PC-9 (cell line): Measurements from ENCODE around the gene GNAQ. TPM values are rescaled to one million over a fixed set of nuclear protein-coding genes. Genes with fewer than 3 reads are reported as not detected.
A peak's percentile ranks its signal among the peaks of the same experiment; 100 is the strongest.

Experiments
- BruUV-seq: library from RNA; stranded (reverse); fragments of 400-500 nt; replicated peaks from 2 replicates; lab custom pipeline; 2021; lab: Mats Ljungman, UMichigan
- CTCF ChIA-PET: fragments of 300-600 bp; sonication (Branson Sonifier 250); formaldehyde crosslinking; loops from one replicate; lab custom pipeline; 2022; ENCODE audit warnings: antibody characterized with exemption; lab: Charles Lee
- POLR2A ChIA-PET: fragments of 300-600 bp; sonication (Branson Sonifier 250); formaldehyde crosslinking; loops from one replicate; lab custom pipeline; 2022; ENCODE audit warnings: antibody characterized with exemption; ENCODE audit not compliant: unreplicated experiment; lab: Charles Lee
- DNase-seq, 2 experiments: peaks; one replicate each; pipeline versions ENCODE4 v3.0.0 to v3.0.0-alpha.2; 2015 to 2022; ENCODE audit warnings: mixed read lengths in 1 of 2
- H2AFZ ChIP-seq: fragments of 200-600 bp; sonication (generic); 2 replicates; pipeline ENCODE4 v1.8.1; 2017; ENCODE audit warnings: antibody characterized with exemption
- H3F3A ChIP-seq: fragments of 200-600 bp; sonication (generic); 2 replicates; pipeline ENCODE4 v1.8.1; 2017; ENCODE audit warnings: antibody characterized with exemption, mild to moderate bottlenecking, low read depth; ENCODE audit not compliant: insufficient read depth
- H3K27ac ChIP-seq: fragments of 200-600 bp; sonication (generic); 2 replicates; pipeline ENCODE4 v1.6.1; 2016; ENCODE audit warnings: mixed run types
- H3K27me3 ChIP-seq: fragments of 200-600 bp; sonication (generic); 2 replicates; pipeline ENCODE4 v1.6.1; 2016; ENCODE audit warnings: low read depth, mixed run types; ENCODE audit not compliant: insufficient read depth
- H3K36me3 ChIP-seq: fragments of 200-600 bp; sonication (generic); 2 replicates; pipeline ENCODE4 v1.6.1; 2016; ENCODE audit warnings: low read depth, mixed run types
- H3K4me1 ChIP-seq: fragments of 200-600 bp; sonication (generic); replicated peaks from 2 replicates; pipeline ENCODE4 v1.6.1; 2016; ENCODE audit warnings: mixed run types; ENCODE audit not compliant: insufficient read depth
- H3K4me2 ChIP-seq: fragments of 200-600 bp; sonication (generic); 2 replicates; pipeline ENCODE4 v1.6.1; 2017; ENCODE audit warnings: mixed run types
- H3K4me3 ChIP-seq: fragments of 200-600 bp; sonication (generic); 2 replicates; pipeline ENCODE4 v1.6.1; 2016; ENCODE audit warnings: mixed run types
- H3K79me2 ChIP-seq: fragments of 200-600 bp; sonication (generic); 2 replicates; pipeline ENCODE4 v1.6.1; 2017; ENCODE audit warnings: low read depth, mixed run types
- H3K9me2 ChIP-seq: fragments of 200-600 bp; sonication (generic); 2 replicates; pipeline ENCODE4 v1.8.1; 2017; ENCODE audit warnings: mild to moderate bottlenecking; ENCODE audit not compliant: insufficient read depth
- H3K9me3 ChIP-seq: fragments of 200-600 bp; sonication (generic); 2 replicates; pipeline ENCODE4 v1.8.1; 2016; ENCODE audit warnings: low read depth; ENCODE audit not compliant: insufficient read depth
- H4K20me1 ChIP-seq: fragments of 200-600 bp; sonication (generic); 2 replicates; pipeline ENCODE4 v1.8.1; 2017; ENCODE audit not compliant: insufficient read depth
- CTCF ChIP-seq: fragments of 200-600 bp; sonication (generic); conservative IDR thresholded peaks from 2 replicates; pipeline ENCODE4 v1.6.1; 2017; ENCODE audit warnings: mixed run types, antibody characterized with exemption, mild to moderate bottlenecking, moderate library complexity
- EZH2 ChIP-seq: fragments of 200-600 bp; sonication (generic); IDR thresholded peaks from 2 replicates; pipeline ENCODE4 v1.8.0; 2017; ENCODE audit warnings: antibody characterized with exemption, low read depth
- intact Hi-C: fragments of 100-400 bp; cut with micrococcal nuclease; formaldehyde crosslinking; loops from one replicate; pipeline ENCODE4 v1.10.0; 2022; ENCODE audit not compliant: unreplicated experiment
- total RNA-seq: library from RNA; stranded (reverse); gene quantifications from 2 replicates; pipeline ENCODE4 v1.2.3, GENCODE V29; 2021

GNAQ gene
- total RNA-seq, 1 experiment from 2014 or later: 51.6 TPM

- Histone ChIP-seq H3K4me3 (no peak overlapping the region), H3K27me3 (no peaks in the 10 kb centered on the region), H3K79me2 (peaks cover 58% of the 10 kb centered on the region), H3K27ac (no peak overlapping the region), H3K4me2 (no peak overlapping the region), H3K4me1 (peaks cover 20% of the 10 kb centered on the region), H3K9me2 (no peaks in the 10 kb centered on the region), H3F3A (peaks cover 8% of the 10 kb centered on the region; the same call in 1 of the 2 replicates), H3K36me3 (no peaks in the 10 kb centered on the region), H2AFZ (no peak overlapping the region), H3K9me3 (no peaks in the 10 kb centered on the region; the same call in 1 of the 2 replicates), H4K20me1 (0 out of 2 replicates have a peak, but pooled peaks cover 4% of the 10 kb centered on the region)
- CTCF ChIA-PET: no interaction called here
- POLR2A ChIA-PET: interaction anchor here (0.7 kb wide), 1 partner anchor 39 kb away, joined by 5 read pairs; no protein-coding TSS in a partner anchor
- no TSS peak for BruUV-seq
- no peak for TF ChIP-seq EZH2
- no peak for TF ChIP-seq CTCF
- DNase-seq: no peak
- intact Hi-C loops: no loop called here
Measured at GRCh38 chr9:77949751-77950436, 81.7 kb downstream of the GNAQ start.

- Histone ChIP-seq H2AFZ (no peak overlapping the region), H3K4me2 (no peak overlapping the region), H3K9me3 (no peaks in the 10 kb centered on the region; the same call in 1 of the 2 replicates), H3K36me3 (no peaks in the 10 kb centered on the region), H3K79me2 (peaks cover 56% of the 10 kb centered on the region), H3K4me1 (peaks cover 3% of the 10 kb centered on the region), H3K27me3 (no peaks in the 10 kb centered on the region), H3K4me3 (no peak overlapping the region), H3F3A (0 out of 2 replicates have a peak, but pooled peaks cover under 1% of the 10 kb centered on the region), H3K27ac (no peak overlapping the region), H4K20me1 (no peaks in the 10 kb centered on the region), H3K9me2 (no peaks in the 10 kb centered on the region)
- POLR2A ChIA-PET: no interaction called here
- CTCF ChIA-PET: no interaction called here
- BruUV-seq: no TSS peak
- TF ChIP-seq EZH2 (no peak), CTCF (no peak)
- DNase-seq: no peak
- intact Hi-C loops: no loop called here
Measured at GRCh38 chr9:77947651-77948050, 84.0 kb downstream of the GNAQ start.

GRCh38 chr9:77946969-77947620 lies 84.5 kb downstream of the GNAQ start:
- H3K36me3 ChIP-seq: no peaks in the 10 kb centered on the region
- H3F3A ChIP-seq: no peaks in the 10 kb centered on the region
- POLR2A ChIA-PET: no interaction called here
- BruUV-seq: no TSS peak
- H3K4me3 ChIP-seq: no peak overlapping the region
- DNase-seq: peak in 1 of 2 experiments; percentile 10
- H4K20me1 ChIP-seq: no peaks in the 10 kb centered on the region
- CTCF ChIA-PET: no interaction called here
- no peak overlapping the region for H3K27ac ChIP-seq
- intact Hi-C loops: no loop called here
- no peak overlapping the region for H3K4me2 ChIP-seq
- H3K9me2 ChIP-seq: no peaks in the 10 kb centered on the region
- H3K79me2 ChIP-seq: peaks cover 50% of the 10 kb centered on the region
- TF ChIP-seq CTCF: no peak
- no peak for TF ChIP-seq EZH2
- H3K27me3 ChIP-seq: no peaks in the 10 kb centered on the region
- H3K9me3 ChIP-seq: no peaks in the 10 kb centered on the region
- no peaks in the 10 kb centered on the region for H3K4me1 ChIP-seq
- no peak overlapping the region for H2AFZ ChIP-seq
